Measurements from ENCODE around the gene UGP2.

UGP2 gene

GRCh38 chr2:63866009-63866709 is 24.5 kb downstream of the UGP2 start:
- no peak for DNase-seq

- no peak for DNase-seq
Measured at GRCh38 chr2:63870679-63871078, 29.0 kb downstream of the UGP2 start.

GRCh38 chr2:63871864-63872263 is 30.2 kb downstream of the UGP2 start:
- DNase-seq, result no peak

GRCh38 chr2:63872571-63873328 is 31.1 kb downstream of the UGP2 start:
- no peak for DNase-seq

- DNase-seq, result no peak
Measured at GRCh38 chr2:63874204-63875130, 32.8 kb downstream of the UGP2 start.

GRCh38 chr2:63875131-63875527 is 33.4 kb downstream of the UGP2 start:
- DNase-seq, result no peak

GRCh38 chr2:63875559-63876245 is 34.0 kb downstream of the UGP2 start:
- DNase-seq, result no peak

GRCh38 chr2:63876311-63876710 is 34.6 kb downstream of the UGP2 start:
- no peak for DNase-seq

- no peak for DNase-seq
Measured at GRCh38 chr2:63878486-63878885, 36.8 kb downstream of the UGP2 start.

- no peak for DNase-seq
Measured at GRCh38 chr2:63879876-63880433, 38.3 kb downstream of the UGP2 start.

- no peak for DNase-seq
Measured at GRCh38 chr2:63880625-63881024, 38.9 kb downstream of the UGP2 start.

- no peak for DNase-seq
Measured at GRCh38 chr2:63881205-63881604, 39.5 kb downstream of the UGP2 start.

- no peak for DNase-seq
Measured at GRCh38 chr2:63882395-63883105, 40.9 kb downstream of the UGP2 start.

- DNase-seq, result no peak
Measured at GRCh38 chr2:63886445-63886844, 44.7 kb downstream of the UGP2 start.

- DNase-seq, result no peak
Measured at GRCh38 chr2:63888053-63888452, 46.4 kb downstream of the UGP2 start.

GRCh38 chr2:63888490-63889402 is 47.0 kb downstream of the UGP2 start:
- no peak for DNase-seq

- DNase-seq, result no peak
Measured at GRCh38 chr2:63890678-63891077, 49.0 kb downstream of the UGP2 start.

GRCh38 chr2:63891488-63892030 is 49.9 kb downstream of the UGP2 start:
- DNase-seq, result no peak

GRCh38 chr2:63893163-63893562 is 51.5 kb downstream of the UGP2 start:
- no peak for DNase-seq

- no peak for DNase-seq
Measured at GRCh38 chr2:63894167-63894566, 52.5 kb downstream of the UGP2 start.

Data from NCI-H524 treated with DMSO at 0.1 percent for 48 hours (cell line).